ENCODE measurements around the gene FABP3. TPM values are rescaled to one million over a fixed set of nuclear protein-coding genes. Genes with fewer than 3 reads are reported as not detected.

FABP3 gene
- total RNA-seq, 4 donors from 2014 or later: 2.5 to 12.1 (median 8.6) TPM

DNA sequence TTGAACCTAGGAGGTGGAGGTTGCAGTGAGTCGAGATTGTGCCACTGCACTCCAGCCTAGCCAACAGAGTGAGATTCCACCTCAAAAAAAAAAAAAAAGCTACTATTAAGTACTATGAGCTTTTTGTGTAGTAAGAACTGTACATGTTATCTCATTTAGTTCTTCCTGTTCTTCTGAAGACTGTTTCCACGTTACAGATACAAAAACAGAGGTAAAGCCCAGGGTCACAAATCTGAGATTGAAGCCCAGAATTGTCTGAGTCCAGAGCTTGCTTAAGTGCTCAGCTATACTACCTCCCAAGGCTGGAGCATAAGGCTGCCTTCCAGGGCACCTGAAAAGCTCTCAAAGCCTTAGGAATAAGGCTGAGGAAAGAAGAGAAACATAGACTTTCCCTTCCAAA, 2.9 kb downstream of the FABP3 start:
- TF ChIP-seq POLR2A (IDR thresholded peaks at IDR 0.05): no peak
- TF ChIP-seq, protein P1, sequence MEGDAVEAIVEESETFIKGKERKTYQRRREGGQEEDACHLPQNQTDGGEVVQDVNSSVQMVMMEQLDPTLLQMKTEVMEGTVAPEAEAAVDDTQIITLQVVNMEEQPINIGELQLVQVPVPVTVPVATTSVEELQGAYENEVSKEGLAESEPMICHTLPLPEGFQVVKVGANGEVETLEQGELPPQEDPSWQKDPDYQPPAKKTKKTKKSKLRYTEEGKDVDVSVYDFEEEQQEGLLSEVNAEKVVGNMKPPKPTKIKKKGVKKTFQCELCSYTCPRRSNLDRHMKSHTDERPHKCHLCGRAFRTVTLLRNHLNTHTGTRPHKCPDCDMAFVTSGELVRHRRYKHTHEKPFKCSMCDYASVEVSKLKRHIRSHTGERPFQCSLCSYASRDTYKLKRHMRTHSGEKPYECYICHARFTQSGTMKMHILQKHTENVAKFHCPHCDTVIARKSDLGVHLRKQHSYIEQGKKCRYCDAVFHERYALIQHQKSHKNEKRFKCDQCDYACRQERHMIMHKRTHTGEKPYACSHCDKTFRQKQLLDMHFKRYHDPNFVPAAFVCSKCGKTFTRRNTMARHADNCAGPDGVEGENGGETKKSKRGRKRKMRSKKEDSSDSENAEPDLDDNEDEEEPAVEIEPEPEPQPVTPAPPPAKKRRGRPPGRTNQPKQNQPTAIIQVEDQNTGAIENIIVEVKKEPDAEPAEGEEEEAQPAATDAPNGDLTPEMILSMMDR (IDR thresholded peaks at IDR 0.05): no peak
- DNase-seq (ENCODE audit: low spot score in 2 of 2): no peak
- 76 to 80% methylated on average over 2 of the region's 2 CpGs for WGBS, 2 donors
- no peak overlapping the region for H3K4me3 ChIP-seq (ENCODE audit: low read depth, poor library complexity, severe bottlenecking)
- intact Hi-C loops (cut with DNase I; ENCODE audit: low total_unique reads): no loop called here

DNA sequence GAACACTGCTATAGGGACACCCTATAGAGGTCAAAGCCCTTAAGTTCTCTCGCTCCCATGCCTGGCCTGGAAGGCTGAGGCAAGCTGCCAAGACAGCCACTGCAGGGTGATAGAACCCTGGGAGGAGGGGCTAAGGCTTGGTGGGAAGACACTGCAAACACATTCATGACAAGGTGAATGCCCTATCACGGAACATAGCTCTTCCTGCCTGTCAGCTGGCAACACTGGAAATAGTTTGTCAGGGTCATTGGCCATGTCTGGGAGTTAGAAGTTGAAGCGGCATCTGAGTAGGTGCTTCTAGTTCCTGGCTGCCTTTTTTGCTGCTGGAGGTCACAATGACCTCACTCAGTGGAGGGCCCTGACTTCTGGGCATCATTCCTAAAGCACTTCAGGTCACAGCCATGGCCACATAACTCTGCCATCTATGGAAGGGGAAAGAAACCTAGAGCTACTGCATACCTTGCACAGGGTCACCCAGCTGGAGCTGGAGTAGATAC, 4.2 kb downstream of the FABP3 start:
- 86 to 87% methylated on average over 3 of the region's 3 CpGs for WGBS, 2 donors
- TF ChIP-seq, protein P1 (IDR thresholded peaks at IDR 0.05): no peak
- TF ChIP-seq POLR2A (IDR thresholded peaks at IDR 0.05): no peak
- intact Hi-C loops (cut with DNase I; ENCODE audit: low total_unique reads): no loop called here
- H3K4me3 ChIP-seq (ENCODE audit: low read depth, poor library complexity, severe bottlenecking): no peak overlapping the region
- no peak for DNase-seq (ENCODE audit: low spot score in 2 of 2)

DNA sequence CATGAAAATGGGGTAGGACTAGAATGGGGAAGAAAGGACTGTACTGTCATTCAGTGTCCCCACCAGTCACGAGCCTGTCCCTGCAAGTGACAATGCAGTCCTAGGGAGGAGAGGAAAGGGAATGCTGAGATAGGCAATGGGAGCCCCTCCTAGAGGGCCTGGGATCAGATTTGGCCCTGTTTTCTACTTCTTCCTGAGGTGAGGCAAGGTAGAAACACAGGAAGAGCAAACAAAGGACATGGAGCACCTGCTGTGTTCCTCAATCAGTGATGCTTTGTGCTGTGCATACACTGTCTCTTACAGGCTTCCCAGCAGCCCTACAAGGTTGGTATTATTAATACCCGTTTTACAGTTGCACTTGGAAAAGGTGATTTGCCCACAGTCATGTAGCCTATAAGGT, 6.1 kb downstream of the FABP3 start:
- intact Hi-C loops (cut with DNase I; ENCODE audit: low total_unique reads): no loop called here
- 84 to 90% methylated on average over 2 of the region's 2 CpGs for WGBS, 2 donors
- DNase-seq (ENCODE audit: low spot score in 2 of 2): no peak
- TF ChIP-seq, protein P1 (IDR thresholded peaks at IDR 0.05): no peak
- H3K4me3 ChIP-seq (ENCODE audit: low read depth, poor library complexity, severe bottlenecking): no peak overlapping the region

DNA sequence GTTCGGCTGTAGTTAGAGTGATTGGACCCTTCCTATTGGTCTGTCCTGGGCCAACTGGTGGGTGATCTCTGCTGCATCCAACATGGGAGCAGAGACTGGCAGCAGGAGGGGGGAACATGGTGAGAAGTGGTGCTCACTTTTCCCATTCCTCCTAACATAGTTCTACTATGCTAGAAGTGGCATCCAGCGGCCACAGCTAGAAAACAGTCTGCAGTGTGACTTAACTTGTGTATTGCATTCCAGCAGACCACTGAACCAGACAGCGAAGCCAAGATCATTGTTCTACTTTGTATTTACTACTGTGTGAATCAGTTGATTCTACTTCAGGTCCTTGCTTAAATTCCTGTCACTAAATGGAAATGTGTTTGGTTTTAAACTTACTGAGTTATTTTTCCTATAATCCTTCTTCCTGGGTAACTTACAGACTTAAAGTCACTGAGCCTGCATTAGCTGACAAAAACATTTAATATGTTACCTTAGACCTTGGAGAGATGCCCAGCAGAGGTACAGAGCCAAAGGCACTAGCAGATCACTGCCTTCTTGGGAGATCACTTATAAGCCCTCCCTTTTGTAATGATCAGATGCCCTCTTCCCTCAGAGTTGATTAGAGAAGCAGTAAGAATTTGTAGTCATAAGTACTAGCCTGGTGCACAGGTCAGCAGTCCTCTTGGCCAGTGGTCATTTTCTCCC, 8.2 kb downstream of the FABP3 start:
- DNase-seq (ENCODE audit: low spot score in 2 of 2): no peak
- intact Hi-C loops (cut with DNase I; ENCODE audit: low total_unique reads): no loop called here
- WGBS, 2 donors: 93 to 94% methylated on average over 3 of the region's 3 CpGs

DNA sequence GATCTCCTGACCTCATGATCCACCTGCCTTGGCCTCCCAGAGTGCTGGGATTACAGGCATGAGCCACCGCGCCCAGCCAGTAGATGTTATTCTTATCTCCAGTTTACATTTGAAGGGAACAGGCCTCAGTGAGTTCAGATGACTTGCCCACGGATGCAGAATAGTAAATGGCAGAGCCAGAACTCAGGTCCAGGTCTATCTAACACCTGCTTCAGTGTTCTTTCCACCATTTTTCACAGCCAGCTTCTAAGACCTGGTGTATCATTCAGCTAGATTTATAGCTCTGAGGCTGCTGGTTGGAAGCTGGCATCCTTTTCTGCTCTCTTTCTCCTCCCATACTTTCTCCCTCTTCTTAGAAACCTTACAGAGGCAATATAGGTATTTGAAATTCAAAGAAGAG, 10.8 kb downstream of the FABP3 start:
- H3K4me3 ChIP-seq (ENCODE audit: low read depth, poor library complexity, severe bottlenecking): no peak overlapping the region
- WGBS, 2 donors: 90 to 92% methylated on average over 3 of the region's 3 CpGs
- intact Hi-C loops (cut with DNase I; ENCODE audit: low total_unique reads): no loop called here
- no peak for TF ChIP-seq POLR2A (IDR thresholded peaks at IDR 0.05)
- TF ChIP-seq, protein P1 (IDR thresholded peaks at IDR 0.05): no peak
- DNase-seq (ENCODE audit: low spot score in 2 of 2): no peak

More for the DNA sequence above, 8.2 kb downstream of the FABP3 start:
- TF ChIP-seq, protein P1 (IDR thresholded peaks at IDR 0.05): no peak
- no peak for TF ChIP-seq POLR2A (IDR thresholded peaks at IDR 0.05)
- H3K4me3 ChIP-seq (ENCODE audit: low read depth, poor library complexity, severe bottlenecking): no peak overlapping the region

DNA sequence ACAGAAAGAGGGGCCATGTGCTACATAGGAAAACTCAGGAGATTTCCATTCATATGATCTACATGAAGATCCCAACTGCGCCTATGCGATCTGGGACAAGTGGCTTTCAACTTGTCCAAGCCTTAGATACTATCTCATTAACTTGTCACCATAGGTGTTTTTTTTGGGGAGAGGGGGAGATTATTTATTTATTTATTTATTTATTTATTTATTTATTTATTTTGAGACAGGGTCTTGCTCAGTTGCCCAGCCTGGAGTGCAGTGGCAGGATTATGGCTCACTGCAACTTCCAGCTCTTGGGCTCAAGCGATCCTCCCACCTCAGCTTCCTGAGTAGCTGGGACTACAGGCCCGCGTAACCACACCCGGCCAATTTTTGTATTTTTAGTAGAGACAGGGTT, 11.3 kb downstream of the FABP3 start:
- TF ChIP-seq POLR2A (IDR thresholded peaks at IDR 0.05): no peak
- TF ChIP-seq, protein P1 (IDR thresholded peaks at IDR 0.05): no peak
- intact Hi-C loops (cut with DNase I; ENCODE audit: low total_unique reads): no loop called here
- WGBS, 2 donors: 97 to 98% methylated on average over 6 of the region's 6 CpGs
- no peak for DNase-seq (ENCODE audit: low spot score in 2 of 2)
- H3K4me3 ChIP-seq (ENCODE audit: low read depth, poor library complexity, severe bottlenecking): no peak overlapping the region

All from lower leg skin (tissue), 4 donors.